ENCODE results near the gene EMILIN2.

EMILIN2 gene

DNA sequence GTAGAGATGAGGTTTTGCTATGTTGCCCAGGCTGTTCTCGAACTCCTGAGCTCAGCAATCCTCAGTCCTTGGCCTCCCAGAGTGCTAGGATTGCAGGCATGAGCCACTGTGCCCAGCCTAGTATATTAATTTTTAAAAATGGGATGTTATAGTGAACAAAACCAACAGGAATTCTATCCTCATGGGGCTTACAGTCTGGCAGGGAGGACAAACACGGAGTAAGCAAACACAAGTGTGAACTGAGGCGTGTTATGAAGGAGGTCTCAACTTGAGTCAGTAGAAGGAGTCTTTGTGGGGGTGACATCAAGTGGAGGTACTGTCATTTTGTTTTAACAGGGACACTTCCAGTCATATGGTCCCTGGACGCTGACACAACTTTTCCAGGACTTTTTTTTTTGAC, 33.1 kb downstream of the EMILIN2 start:
- DNase-seq = no peak

DNA sequence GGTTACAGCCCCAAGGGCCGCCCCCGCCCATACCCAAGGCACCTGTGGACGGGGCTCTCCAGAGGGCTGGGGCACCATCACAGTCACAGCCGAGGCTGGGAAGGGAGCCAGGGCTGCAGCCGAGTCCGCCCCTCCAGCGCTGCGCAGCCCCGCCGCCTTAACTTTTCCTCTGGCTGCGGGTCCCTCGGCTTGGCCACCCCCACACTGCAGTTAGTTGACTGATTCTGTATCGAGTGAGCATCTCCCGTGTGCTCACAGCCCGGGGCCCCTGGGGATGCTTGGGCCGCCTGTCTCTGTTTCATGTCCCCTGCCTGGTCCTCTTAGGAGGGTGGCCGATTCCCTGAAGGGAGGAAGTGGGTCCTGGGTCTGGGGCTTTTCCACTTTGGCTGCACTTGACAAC, 33.7 kb downstream of the EMILIN2 start:
- no peak for DNase-seq

DNA sequence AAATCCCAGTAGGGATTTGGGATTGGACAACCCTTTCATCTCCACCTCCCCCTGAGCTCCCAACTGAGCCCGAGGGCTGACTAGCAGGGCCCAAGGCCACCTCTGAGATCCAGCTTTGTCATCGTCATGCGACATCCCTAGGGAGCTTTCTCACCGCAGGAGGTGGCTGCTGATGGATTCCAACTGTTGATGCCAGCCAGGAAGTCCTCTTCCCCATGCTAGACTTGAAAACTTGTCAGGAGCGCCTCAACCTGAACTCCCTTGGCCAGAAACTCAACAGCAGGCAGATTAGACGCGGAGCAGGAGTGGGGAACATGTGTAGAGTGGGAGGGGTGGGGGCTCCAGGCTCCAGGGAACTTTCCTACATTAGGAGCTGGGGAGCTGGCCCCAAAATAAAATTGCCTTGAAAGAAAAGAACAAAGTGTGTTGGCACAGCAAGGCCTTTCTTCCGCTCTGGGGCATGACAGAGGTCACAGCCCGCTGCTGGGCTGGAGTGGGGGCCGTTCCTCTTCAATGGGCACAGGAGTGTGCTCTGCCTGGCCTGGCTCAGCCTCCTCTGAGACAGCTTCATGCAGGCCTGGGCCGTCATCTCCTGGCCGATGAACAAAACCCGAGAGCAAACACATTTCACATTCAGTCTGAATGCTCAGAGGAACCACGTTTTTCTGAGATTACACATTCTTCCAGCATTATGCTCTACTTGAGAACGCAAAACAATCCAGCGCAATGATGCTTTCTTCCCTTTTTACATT, 34.5 kb downstream of the EMILIN2 start:
- no peak for DNase-seq

DNA sequence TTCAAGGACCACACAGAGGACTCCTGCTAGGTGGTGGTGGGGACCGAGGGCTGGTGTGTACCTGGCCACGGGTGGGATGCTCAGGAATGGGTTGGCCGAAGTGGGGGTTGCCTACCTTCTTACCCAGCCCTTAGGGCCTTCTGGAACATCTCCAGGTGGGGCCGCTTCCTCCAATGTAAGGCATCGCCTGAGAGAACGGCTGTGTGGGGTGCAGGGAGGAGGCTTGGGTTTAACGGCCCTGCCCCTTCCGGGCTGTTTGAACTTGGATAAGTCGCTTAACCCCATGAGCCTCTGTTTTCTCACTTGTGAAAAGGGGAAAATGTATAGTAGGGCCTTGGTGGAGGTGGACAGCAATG, 35.0 kb downstream of the EMILIN2 start:
- peak; percentile 22 for DNase-seq

DNA sequence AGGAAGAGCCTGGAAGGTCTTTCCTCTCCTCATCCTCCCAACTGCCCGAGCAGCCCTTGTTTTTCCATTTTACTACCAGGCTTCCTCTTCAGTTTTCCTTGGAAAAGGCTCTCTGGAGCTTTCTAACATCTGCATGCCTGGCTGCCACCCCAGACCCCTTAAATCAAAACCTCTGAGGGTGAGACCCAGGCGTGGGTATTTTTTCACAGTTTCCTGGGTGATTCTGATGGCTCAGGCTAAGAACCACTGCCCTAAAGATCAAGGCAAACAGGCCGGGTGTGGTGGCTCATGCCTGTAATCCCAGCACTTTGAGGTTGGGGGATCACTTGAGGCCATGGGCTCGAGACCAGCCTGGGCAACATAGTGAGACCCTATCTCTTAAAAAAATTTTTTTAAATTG, 35.4 kb downstream of the EMILIN2 start:
- no peak for DNase-seq

DNA sequence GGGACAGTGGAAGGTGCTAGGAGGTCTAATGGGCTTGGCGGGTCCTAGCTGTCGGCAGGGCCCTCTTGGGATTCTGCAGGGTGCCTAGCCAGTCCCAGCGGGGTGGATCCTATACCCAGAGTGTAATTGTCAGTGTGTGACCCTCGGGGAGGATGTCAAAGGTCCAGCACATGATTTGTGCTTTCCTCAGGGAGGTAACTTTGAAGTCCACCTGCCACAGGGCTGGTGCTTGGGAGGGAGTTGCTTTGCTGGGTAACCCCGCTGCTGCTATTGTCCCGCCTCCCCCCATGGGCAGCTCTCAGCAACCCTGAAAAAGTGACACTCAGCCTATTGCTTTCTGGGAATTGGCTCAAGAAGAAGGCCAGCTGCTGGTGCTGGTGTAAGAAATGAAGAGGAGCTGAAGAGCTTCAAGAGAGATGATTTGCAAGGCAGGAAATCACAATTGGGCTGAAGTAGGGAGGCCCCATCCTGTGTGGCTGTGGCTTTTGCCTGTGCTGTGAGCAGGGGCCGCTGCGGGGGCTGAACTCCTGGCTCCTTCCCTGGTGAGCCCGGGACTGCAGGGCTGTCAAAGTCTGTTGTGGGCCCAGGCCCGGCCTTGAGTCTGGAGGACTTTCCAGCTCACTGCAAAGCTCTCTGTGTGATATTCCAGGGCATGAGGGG, 36.4 kb downstream of the EMILIN2 start:
- DNase-seq = peak; percentile 39

DNA sequence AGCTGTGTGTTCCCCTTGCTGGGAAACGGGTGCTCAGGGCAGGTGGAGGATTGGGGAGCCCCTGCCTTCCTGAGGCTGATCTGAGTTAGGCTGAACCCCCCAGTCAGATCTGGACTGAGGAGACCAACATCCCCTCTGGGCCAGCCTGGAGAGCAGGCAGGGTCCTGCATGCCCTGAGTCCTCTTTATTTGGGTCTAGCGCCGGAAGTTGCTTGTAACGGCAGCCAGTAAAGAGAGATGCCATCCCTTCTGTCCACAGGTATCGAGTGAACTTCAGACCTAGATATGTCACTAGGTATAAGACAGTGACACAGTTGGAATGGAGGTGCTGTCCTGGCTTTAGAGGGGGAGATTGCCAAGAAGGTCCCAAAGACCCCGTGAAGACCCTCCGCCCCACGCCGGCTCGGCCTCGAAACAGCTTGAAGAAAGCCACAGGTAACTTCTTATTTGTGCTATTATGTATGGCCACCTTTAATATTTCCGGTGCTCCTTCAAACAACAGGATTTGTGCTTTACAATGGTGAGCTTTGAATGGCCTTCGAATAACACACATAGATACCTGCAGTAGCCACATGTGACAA, 38.0 kb downstream of the EMILIN2 start:
- DNase-seq = no peak

DNA sequence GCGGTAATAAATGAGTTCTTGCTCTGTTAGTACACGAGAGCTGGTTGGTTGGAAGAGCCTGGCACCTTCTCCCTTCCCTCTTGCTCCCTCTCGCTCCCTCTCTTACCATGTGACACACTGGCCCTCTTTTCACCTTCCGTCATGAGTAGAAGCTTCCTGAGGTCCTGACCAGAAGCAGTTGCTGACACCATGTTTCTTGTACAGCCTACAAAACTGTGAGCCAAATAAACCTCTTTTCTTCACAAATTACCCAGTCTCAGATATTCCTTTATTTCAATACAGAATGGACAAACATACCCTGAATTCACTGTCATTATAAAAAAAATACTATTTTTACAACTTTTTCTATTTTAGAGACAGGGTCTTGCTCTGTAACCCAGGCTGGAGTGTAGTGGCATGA, 40.7 kb downstream of the EMILIN2 start:
- no peak for DNase-seq

DNA sequence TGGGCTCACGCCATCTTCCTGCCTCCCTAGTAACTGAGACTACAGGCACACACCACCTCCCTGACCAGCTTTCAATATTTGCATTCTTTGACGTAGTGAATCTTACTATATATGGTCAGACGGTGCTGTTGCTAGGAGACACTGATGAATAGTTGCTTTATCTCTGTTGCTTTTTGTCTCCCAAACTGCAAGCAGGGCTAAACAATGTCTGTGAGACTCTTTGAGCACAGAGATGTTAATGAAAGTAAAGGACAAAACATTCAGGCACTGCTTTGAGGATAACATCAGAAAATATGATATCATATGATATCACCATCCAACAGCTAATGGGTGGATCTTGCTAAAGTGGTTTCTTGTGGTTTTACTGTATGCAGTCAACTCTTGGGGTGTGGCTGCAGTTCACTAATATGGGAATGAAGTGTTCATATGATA, 43.0 kb downstream of the EMILIN2 start:
- no peak for DNase-seq

DNA sequence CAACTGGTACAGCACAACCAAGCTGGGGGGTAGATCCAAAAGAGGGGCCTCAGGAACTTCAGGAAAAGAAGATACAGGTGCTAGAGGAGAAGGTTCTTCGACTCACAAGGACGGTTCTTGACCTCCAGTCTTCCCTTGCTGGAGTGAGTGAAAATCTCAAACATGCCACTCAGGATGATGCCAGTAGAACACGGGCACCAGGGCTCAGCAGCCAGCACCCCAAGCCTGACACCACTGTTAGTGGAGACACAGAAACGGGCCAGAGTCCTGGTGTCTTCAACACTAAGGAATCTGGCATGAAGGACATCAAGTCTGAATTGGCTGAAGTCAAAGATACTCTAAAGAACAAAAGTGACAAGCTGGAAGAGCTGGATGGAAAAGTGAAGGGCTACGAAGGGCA, 43.8 kb downstream of the EMILIN2 start:
- no peak for DNase-seq

DNA sequence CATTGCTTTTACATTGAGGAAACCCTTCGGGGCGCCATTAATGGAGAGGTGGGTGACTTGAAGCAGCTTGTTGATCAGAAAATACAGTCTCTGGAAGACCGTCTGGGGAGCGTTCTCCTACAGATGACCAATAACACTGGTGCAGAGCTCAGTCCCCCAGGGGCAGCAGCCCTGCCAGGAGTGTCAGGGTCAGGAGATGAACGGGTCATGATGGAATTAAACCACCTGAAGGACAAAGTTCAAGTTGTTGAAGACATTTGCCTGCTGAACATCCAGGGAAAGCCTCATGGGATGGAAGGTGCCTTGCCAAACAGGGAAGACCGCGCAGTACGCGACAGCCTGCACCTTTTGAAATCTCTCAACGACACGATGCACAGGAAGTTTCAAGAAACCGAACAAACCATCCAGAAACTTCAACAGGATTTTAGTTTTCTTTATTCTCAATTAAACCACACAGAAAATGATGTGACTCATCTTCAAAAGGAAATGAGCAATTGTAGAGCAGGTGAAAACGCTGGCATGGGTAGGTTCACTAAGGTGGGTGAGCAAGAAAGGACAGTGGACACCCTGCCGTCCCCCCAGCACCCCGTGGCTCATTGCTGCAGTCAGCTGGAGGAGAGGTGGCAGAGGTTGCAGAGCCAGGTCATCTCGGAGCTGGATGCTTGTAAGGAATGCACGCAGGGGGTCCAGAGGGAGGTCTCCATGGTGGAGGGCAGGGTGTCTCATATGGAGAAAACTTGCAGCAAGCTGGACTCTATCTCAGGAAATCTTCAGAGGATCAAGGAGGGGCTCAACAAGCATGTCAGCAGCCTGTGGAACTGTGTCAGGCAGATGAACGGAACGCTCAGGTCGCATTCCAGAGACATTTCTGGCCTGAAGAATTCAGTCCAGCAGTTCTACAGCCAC, 45.0 kb downstream of the EMILIN2 start:
- no peak for DNase-seq

DNA sequence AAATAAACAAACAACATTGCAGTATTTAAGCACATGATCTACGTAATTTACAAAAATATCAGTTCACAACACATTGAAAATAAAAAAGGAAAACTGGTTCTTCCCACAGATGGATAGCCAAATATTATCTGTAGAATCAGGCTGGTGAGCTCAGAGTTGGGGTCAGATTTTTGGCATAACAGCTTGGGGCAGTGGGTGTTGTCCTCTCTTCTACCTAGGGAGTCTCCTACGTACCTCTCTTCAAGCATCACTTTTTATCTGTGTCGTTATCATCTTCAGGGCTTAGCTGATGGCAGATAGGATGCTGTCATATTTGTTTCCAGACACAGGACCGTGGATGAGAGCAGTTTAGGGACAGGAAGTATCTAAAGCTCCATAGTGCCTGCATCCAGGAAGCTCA, 46.2 kb downstream of the EMILIN2 start:
- DNase-seq = no peak

DNA sequence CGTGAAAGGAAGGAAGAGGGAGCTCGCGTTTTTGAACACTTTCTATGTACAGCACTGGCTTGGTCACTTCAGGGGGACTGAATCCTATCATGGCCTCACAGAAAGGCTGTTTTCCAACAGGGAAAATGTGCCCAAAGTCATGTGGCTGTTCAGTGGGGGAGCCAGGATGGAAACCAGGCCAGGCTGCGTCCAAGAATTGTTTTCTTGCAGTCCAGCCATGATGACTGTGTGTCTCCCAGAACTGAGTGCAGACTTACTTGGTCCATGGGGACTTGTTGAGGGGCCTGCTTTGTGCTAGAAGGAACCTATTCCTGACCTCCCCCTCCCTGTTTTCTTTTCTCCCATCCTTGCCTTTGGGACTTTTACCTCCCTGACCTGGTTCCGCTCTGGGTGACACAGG, 46.9 kb downstream of the EMILIN2 start:
- no peak for DNase-seq

DNA sequence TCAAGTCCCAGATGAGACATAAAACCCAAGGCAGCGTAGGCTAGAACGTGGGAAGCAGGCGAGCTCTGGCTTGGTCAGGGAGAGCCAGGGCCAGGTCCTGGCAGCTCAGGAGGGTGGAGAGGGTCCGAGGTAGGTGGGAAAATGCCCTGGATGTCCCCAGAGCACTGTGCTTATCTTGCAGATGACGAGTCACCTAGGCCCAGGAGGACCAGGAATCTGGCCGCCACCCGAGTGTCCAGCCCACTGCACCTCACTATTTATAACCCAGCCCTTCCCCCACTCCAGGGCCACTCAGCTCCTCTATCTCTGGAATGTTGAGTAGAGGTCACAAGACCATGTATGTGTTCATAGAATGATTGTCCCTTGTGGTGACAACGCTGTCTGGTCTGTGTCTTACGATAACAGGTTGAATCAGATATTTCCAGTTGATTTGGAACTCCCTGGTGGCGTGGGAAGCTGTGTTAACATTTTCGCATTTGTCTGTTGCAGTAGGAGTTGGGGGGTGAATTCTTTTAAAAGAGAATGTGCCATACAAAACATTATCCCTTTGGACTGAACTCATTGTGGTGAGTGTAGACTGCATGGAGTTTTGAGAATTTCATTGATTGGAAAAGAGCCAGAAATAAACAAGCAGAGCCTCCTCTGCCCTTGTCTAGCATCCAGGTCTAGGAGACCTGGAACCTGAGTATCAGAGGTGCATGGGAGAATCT, 47.5 kb downstream of the EMILIN2 start:
- no peak for DNase-seq

DNA sequence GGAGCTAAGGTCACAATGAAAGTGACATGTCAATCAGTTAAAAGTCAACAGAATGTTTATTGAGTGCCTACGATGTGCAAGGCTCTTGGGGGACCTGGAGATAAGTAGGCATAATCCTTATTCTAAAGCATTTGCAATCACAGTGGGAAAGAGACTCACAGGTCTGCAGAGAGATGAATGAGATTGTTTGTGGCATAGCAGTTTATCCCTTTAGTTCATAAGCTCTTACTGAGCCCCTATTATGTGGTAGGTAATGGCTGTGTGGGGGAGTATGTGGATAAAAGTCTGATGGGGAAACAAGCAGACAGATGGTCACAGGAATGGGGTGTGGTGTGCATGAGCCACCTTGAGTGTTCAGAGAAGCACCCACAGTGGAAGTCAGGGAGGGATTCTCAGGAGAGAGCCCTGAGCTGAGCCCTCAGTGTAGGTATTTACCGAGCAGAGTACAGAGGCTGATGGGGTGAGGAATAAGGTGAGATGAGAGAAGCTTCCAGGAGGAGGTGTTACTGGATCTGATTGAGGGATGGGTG, 48.1 kb downstream of the EMILIN2 start:
- no peak for DNase-seq

DNA sequence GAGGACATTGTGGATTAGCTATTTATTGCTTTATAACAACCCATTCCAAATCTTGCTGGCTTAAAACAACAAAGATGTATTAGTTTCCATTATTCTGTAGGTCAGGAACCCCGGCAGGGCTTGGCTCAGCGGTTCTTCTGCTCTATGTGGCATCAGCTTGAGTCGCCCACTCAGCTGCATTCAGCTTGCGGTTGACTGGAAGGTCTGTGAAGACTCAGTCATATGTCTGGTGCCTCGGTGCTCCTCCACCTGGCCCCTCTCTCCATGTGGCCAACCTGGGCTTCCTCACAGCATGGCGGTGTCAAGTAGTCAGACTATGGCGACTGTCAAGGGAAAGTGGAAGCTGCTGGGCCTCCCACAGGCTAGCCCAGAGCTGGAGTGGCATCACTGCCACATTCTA, 48.6 kb downstream of the EMILIN2 start:
- no peak for DNase-seq

DNA sequence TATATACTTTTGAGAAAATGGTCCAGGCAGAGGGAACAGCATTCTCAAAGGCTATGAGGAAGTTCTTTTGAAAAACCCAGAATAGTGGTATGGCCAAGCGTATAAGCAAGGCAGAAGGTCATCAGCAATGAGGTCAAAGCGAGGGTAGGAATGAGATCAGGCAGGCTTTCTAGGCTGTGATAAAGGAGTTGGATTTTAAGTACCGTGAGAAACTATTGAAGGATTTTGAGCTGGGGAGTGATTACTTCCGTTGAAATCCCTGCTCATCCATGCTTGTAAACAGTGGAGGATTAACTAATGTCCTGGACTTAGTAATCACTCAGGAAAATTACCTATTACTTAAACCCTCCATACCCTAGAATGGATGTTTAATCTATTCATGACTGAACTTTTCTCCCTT, 50.2 kb downstream of the EMILIN2 start:
- no peak for DNase-seq

DNA sequence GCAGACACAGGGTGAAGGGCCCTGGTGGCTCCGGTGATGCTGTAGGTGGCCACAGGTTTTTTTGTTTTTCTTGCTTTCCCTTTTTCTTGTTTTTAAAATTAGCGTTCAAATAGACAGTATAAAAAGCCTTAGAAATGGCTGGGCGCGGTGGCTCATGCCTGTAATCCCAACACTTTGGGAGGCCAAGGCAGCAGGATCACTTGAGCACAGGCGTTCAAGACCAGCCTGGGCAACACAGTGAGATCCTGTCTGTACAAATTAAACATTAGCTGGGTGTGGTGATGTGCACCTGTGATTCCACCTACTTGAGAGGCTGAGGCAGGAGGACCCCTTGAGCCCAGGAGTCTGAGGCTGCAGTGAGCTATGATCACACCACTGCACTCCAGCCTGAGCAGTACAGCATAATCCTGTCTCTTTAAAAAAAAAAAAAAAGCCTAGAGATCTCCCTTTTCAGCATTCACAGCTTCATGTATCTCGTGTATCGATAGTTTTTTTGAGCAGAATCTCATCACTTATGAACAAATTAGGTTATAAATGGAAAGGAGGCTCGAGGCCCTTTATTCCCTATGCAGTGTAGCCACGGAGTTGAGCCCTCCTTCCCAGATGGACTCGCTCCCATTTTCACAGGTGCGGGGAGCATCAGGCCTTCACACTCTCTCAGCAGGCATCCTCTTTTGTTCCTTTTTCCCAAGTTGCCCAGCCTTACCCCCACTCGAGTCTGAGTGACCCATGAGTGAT, 50.8 kb downstream of the EMILIN2 start:
- DNase-seq = no peak

DNA sequence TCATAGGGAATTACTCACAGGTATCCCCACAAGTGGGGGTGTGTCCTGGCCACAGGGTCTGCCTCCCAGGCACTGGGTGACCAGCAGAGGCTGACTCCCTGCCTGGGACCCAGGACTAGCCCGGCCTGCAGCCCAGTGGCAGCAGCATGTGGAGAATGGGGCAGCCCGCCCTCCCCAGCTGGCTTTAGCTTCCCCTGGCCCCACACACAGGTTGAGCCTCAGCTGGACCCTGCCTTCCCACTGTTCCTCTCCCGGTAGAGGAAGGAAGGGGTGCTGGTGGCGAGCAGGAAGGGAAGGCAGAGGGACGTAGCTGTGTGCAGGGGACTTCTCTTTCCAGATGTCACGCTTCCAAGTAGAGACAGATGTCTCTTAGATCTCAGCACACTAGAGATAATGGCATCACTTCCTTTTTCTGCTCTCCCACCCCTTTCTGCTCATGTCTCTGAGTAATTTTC, 51.4 kb downstream of the EMILIN2 start:
- no peak for DNase-seq

DNA sequence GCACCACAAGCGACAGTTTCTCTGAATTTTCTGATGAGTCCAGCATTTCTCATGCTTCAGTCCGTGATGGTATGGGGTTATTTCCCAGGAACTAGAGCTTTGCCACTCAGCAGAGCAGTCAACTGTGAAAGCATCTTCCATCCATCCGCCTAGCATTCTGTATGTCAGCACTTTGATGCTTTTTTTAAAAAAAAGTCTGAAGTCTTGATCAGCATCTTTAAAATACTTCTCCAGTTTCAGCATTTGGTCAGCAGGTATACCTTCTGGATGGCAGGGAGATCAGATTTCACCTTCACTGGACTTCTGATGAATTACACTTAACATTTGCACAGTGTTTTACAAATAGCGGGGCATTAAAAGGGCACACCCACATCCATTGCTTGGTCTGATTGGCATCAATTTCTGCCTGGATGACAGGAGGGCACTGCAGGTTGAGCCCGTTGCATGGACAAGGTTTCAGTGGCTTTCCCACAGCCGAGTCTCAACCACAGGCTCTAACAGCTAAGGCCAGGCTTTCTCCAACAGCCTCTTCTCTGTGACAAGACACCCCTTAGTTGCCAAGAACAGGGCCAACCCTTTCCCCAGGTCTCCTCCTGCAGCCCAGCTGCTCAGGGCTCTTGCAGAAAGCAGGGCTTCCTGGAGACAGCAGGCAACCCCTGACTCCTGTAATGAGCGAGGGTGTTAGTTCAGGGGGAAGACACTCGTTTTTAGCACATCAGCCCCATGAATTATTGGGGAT, 54.0 kb downstream of the EMILIN2 start:
- DNase-seq = no peak

DNA sequence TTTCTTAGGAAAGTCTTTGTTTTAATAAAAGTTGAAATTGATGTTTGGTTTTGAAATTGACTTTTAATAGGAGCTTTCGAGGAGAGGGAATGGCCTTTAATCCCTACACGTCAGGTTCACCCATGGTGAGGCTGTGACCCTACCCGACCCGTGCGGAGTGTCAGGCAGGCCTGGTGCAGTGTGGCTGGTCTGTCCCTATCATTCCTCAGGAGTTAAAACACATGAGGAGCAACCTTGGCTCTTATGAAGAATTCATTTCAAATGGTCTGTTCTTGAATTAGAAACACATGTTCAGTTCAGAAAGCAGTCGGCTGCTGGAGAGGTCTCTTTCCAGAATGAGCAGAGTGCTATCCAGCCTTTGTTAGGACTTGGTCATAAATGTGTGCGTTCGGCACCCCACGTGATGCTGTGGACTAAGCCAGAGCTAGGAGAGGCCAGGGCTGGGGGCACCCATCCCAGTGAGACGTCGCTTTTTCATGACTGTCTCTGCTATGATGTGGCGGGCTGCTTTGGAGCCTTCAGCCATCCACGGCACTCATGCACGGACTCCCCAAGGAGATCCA, 54.7 kb downstream of the EMILIN2 start:
- DNase-seq = no peak
